ENCODE measurements around the gene ZNF385B. TPM values are rescaled to one million over a fixed set of nuclear protein-coding genes. Genes with fewer than 3 reads are reported as not detected.

The ZNF385B gene
- total and polyA plus RNA-seq, 4 donors: 3.0 to 7.2 (median 3.9) TPM

GRCh38 chr2:179442206-179442605, 419.2 kb downstream of the ZNF385B start:
- H3K4me1 ChIP-seq (ENCODE audit: control insufficient read depth in 4 of 4, insufficient read depth in 4 of 4, low read length in 3 of 4): no peaks in the 10 kb centered on the region
- DNase-seq (ENCODE audit: low spot score): no peak
- WGBS: 82% methylated on average over 1 of the region's 1 CpG
- H3K36me3 ChIP-seq (ENCODE audit: control insufficient read depth in 4 of 4, insufficient read depth in 3 of 4, low read depth in 1 of 4, low read length in 3 of 4): peaks cover 0 to 24% (median 17%) of the 10 kb centered on the region in 4 donors
- H3K4me3 ChIP-seq (ENCODE audit: low read depth in 1 of 3, low read length in 3 of 3): no peak overlapping the region
- TF ChIP-seq, protein P1, sequence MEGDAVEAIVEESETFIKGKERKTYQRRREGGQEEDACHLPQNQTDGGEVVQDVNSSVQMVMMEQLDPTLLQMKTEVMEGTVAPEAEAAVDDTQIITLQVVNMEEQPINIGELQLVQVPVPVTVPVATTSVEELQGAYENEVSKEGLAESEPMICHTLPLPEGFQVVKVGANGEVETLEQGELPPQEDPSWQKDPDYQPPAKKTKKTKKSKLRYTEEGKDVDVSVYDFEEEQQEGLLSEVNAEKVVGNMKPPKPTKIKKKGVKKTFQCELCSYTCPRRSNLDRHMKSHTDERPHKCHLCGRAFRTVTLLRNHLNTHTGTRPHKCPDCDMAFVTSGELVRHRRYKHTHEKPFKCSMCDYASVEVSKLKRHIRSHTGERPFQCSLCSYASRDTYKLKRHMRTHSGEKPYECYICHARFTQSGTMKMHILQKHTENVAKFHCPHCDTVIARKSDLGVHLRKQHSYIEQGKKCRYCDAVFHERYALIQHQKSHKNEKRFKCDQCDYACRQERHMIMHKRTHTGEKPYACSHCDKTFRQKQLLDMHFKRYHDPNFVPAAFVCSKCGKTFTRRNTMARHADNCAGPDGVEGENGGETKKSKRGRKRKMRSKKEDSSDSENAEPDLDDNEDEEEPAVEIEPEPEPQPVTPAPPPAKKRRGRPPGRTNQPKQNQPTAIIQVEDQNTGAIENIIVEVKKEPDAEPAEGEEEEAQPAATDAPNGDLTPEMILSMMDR (IDR thresholded peaks at IDR 0.05; ENCODE audit: low read depth, low read length, missing input control): no peak
- TF ChIP-seq RXRA (IDR thresholded peaks at IDR 0.05) (no peak), SP1 (IDR thresholded peaks at IDR 0.05) (no peak)
- TF ChIP-seq, protein P2, sequence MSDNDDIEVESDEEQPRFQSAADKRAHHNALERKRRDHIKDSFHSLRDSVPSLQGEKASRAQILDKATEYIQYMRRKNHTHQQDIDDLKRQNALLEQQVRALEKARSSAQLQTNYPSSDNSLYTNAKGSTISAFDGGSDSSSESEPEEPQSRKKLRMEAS (IDR thresholded peaks at IDR 0.05): no peak
- no peak overlapping the region for H3K9ac ChIP-seq (ENCODE audit: low read depth in 1 of 2, low read length in 2 of 2)
- no peak overlapping the region for H3K27ac ChIP-seq (ENCODE audit: low read depth in 1 of 2, low read length in 2 of 2)
- no peaks in the 10 kb centered on the region for H3K27me3 ChIP-seq (ENCODE audit: control insufficient read depth in 4 of 4, insufficient read depth in 4 of 4, low read length in 3 of 4)
- no peaks in the 10 kb centered on the region for H3K9me3 ChIP-seq (ENCODE audit: control insufficient read depth in 4 of 4, low read length in 3 of 4)

GRCh38 chr2:179441551-179441950, 419.9 kb downstream of the ZNF385B start:
- no peak for DNase-seq (ENCODE audit: low spot score)
- Histone ChIP-seq H3K27me3 (ENCODE audit: control insufficient read depth in 4 of 4, insufficient read depth in 4 of 4, low read length in 3 of 4) (no peaks in the 10 kb centered on the region), H3K4me1 (ENCODE audit: control insufficient read depth in 4 of 4, insufficient read depth in 4 of 4, low read length in 3 of 4) (no peaks in the 10 kb centered on the region), H3K4me3 (ENCODE audit: low read depth in 1 of 3, low read length in 3 of 3) (no peak overlapping the region), H3K36me3 (ENCODE audit: control insufficient read depth in 4 of 4, insufficient read depth in 3 of 4, low read depth in 1 of 4, low read length in 3 of 4) (peaks cover 0 to 24% (median 17%) of the 10 kb centered on the region in 4 donors), H3K27ac (ENCODE audit: low read depth in 1 of 2, low read length in 2 of 2) (no peak overlapping the region), H3K9ac (ENCODE audit: low read depth in 1 of 2, low read length in 2 of 2) (no peak overlapping the region), H3K9me3 (ENCODE audit: control insufficient read depth in 4 of 4, low read length in 3 of 4) (no peaks in the 10 kb centered on the region)
- WGBS: 89% methylated on average over 2 of the region's 2 CpGs
- no peak for TF ChIP-seq GABPA (IDR thresholded peaks at IDR 0.05 in 1 of 2, conservative IDR thresholded peaks at IDR 0.05 in 1 of 2)
- TF ChIP-seq HNF4G (IDR thresholded peaks at IDR 0.05): no peak
- TF ChIP-seq FOXA2 (IDR thresholded peaks at IDR 0.05): no peak
- TF ChIP-seq JUND (IDR thresholded peaks at IDR 0.05): no peak
- TF ChIP-seq NR2F2 (IDR thresholded peaks at IDR 0.05): no peak
- no peak for TF ChIP-seq RAD21 (IDR thresholded peaks at IDR 0.05)
- TF ChIP-seq, protein P2 (IDR thresholded peaks at IDR 0.05): no peak
- TF ChIP-seq YY1 (IDR thresholded peaks at IDR 0.05): no peak
- TF ChIP-seq SP1 (IDR thresholded peaks at IDR 0.05): no peak
- TF ChIP-seq REST (IDR thresholded peaks at IDR 0.05): no peak
- no peak for TF ChIP-seq ATF3 (IDR thresholded peaks at IDR 0.05)
- no peak for TF ChIP-seq FOXA1 (IDR thresholded peaks at IDR 0.05)
- TF ChIP-seq EGR1 (IDR thresholded peaks at IDR 0.05; ENCODE audit: low read depth in 2 of 2): no peak
